SH-SY5Y (cell line): ENCODE data around the gene ITPA.

Experiments
- GATA2 ChIP-seq: IDR thresholded peaks from 2 replicates; pipeline ENCODE4 v1.6.1; 2011; ENCODE audit warnings: mild to moderate bottlenecking, low read depth, low read length
- GATA3 ChIP-seq: IDR thresholded peaks from 2 replicates; pipeline ENCODE4 v1.6.1; 2011; ENCODE audit warnings: low read depth, mild to moderate bottlenecking, low read length, moderate library complexity

DNA sequence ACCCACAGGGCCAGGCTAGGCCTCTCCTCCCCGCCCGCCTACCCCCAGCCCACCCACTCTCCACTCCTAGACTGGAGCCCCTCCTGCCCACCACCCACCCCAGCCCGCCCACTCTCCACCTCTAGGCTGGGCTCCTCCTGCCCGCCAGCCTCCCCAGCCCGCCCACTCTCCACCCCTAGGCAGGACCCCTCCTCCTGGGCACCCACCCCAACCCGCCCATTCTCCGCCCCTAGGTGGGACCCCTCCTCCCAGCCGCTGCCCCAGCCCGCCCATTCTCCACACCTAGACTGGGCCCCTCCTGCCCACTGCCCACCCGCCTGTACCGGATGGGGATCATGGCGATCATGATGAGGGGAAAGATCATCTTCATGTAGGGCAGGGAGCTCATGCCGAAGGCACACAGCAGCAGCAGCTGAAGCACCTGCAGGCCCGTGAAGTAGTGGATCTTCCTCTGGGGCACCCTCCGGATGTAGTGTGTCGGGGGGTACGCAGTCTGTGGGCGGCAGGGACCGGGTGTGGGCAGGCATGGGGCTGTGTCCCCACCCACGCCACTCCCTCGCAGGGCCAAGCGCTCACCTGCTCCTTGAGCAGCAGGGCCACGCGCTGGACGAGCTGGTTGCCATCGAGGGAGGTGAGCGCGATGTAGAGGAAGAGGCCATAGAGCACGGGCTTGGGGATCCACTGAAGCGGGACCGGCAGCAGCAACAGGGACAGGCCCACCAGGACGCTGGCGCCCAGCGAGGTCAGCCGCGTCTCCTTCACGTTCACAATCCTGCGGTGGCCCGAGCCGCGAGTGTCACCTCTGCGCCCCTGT lies 18.8 kb downstream of the ITPA start:
- TF ChIP-seq GATA2 (no peak), GATA3 (no peak)
